Right lobe of liver (tissue), 6 donors: ENCODE results near the gene CCDC200. TPM values are rescaled to one million over a fixed set of nuclear protein-coding genes. Genes with fewer than 3 reads are reported as not detected.

Experiments
- ATAC-seq, 4 donors: fragments of 200-7000 bp; cut with Tn5 transposase; one replicate each; pipeline ENCODE4 v1.9.1; 2020; ENCODE audit warnings: mild to moderate bottlenecking in 4 of 4, moderate library complexity in 4 of 4
- DNase-seq, 3 donors: peaks; one replicate each; pipeline ENCODE4 v3.0.0-alpha.2; 2020
- H3K27ac ChIP-seq, 3 donors: fragments of 200-600 bp; one replicate each; pipeline ENCODE4 v1.8.0; 2022
- H3K27me3 ChIP-seq, 2 donors: fragments of 200-600 bp; one replicate each; pipeline ENCODE4 v1.8.0; 2022
- H3K36me3 ChIP-seq, 4 donors: fragments of 200-600 bp; sonication (generic) in 1 of 4; one replicate each; pipeline versions ENCODE4 v1.5.1 to v1.8.0; 2017 to 2022; ENCODE audit warnings: control low read depth in 1 of 4
- H3K4me1 ChIP-seq, 4 donors: fragments of 200-600 bp; sonication (generic) in 1 of 4; one replicate each; pipeline versions ENCODE4 v1.5.1 to v1.8.0; 2017 to 2022; ENCODE audit warnings: control low read depth in 1 of 4
- H3K4me3 ChIP-seq, 3 donors: fragments of 200-600 bp; one replicate each; pipeline ENCODE4 v1.8.0; 2022
- H3K9me3 ChIP-seq, 4 donors: fragments of 200-600 bp; sonication (generic) in 1 of 4; one replicate each; pipeline versions ENCODE4 v1.5.1 to v1.8.0; 2017 to 2022; ENCODE audit warnings: control low read depth in 1 of 4
- POLR2A ChIP-seq: fragments of 450-650 bp; IDR thresholded peaks from one replicate; pipeline ENCODE4 v1.6.1; 2017; ENCODE audit warnings: antibody characterized with exemption, mild to moderate bottlenecking
- WGBS: methylation state at CpG from one replicate; pipeline ENCODE4 v1.1.6; 2018; ENCODE audit warnings: low coverage, low lambda C conversion rate; ENCODE audit not compliant: insufficient coverage; ENCODE audit errors: missing lambda C conversion rate; 5-methylcytosine and 5-hydroxymethylcytosine counted together
- intact Hi-C, 2 donors: fragments of 100-400 bp; cut with DNase I; formaldehyde crosslinking; loops; one replicate each; pipeline versions ENCODE4 v1.11.2 to v1.14.1; 2022
- total RNA-seq, 6 experiments: library from RNA; depleted of rRNA in 2 of 6; stranded (reverse); fragments of >200 nt in 2 of 6; fragmentation: NEBNext Ultra II Directional in 3 of 6; extraction: Animal tissue kit (Norgen Biotek cat#: 25700) in 3 of 6; gene quantifications; one replicate each; pipeline versions ENCODE4 v1.1.0 to v1.2.4, GENCODE V29; 2016 to 2023
- TF ChIP-seq, protein P1 (sequence below), 4 donors: fragments of 200-600 bp in 3 of 4; fragments of 450-650 bp in 1 of 4; IDR thresholded peaks; one replicate each; pipeline versions ENCODE4 v1.5.1 to v1.8.0; 2016 to 2022; ENCODE audit warnings: antibody characterized with exemption in 4 of 4, mild to moderate bottlenecking in 2 of 4
- donor health status: DM: no; HTN: yes; CAD: no.
- donor health status: DM: no; HTN: no; CAD: no.
- donor health status: DM: no; HTN: no; CAD: no.
- donor health status: DM: no; HTN: yes; CAD: no.
- donor health status: DM: no; HTN: yes; CAD: no.

Gene CCDC200
- total RNA-seq, 6 experiments from 2014 or later: not detected

DNA sequence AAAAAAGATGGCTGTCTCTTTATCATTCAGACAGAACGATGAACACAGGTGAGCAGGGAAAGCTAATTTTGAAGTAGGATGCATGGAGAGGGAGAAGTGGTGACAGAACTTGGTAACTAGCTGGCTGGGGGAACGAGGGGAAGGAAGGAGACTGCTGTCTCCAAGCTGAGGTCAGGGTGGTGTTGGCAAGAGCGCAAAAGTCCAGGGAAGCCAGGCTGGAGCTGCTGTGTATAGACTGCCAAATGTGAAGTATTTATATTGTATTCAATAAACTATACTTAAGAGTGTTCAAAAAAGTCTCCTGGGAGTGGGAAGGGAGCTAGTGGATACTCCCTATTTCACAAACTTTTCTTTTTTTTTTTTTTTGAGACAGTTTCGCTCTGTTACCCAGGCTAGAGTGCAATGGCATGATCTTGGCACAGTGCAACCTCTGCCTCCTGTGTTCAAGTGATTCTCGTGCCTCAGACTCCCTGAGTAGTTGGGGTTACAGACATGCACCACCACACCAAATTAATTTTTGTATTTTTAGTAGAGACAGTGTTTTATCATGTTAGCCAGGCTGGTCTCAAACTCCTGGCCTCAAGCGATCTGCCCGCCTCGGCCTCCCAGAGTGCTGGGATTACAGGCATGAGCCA is 8.6 kb downstream of the CCDC200 start:
- Histone ChIP-seq H3K4me1 (peaks cover 0 to 27% (median 12%) of the 10 kb centered on the region in 4 donors), H3K9me3 (no peaks in the 10 kb centered on the region), H3K27me3 (no peaks in the 10 kb centered on the region), H3K36me3 (peaks cover 0 to 9% (median 1%) of the 10 kb centered on the region in 4 donors), H3K4me3 (no peak overlapping the region), H3K27ac (no peak overlapping the region)
- intact Hi-C loops: loop anchor here in 1 of 2 donors (10.0 kb wide), 1 partner anchor 205 kb away; no protein-coding TSS in a partner anchor
- TF ChIP-seq, protein P1, sequence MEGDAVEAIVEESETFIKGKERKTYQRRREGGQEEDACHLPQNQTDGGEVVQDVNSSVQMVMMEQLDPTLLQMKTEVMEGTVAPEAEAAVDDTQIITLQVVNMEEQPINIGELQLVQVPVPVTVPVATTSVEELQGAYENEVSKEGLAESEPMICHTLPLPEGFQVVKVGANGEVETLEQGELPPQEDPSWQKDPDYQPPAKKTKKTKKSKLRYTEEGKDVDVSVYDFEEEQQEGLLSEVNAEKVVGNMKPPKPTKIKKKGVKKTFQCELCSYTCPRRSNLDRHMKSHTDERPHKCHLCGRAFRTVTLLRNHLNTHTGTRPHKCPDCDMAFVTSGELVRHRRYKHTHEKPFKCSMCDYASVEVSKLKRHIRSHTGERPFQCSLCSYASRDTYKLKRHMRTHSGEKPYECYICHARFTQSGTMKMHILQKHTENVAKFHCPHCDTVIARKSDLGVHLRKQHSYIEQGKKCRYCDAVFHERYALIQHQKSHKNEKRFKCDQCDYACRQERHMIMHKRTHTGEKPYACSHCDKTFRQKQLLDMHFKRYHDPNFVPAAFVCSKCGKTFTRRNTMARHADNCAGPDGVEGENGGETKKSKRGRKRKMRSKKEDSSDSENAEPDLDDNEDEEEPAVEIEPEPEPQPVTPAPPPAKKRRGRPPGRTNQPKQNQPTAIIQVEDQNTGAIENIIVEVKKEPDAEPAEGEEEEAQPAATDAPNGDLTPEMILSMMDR (IDR thresholded peaks at IDR 0.05): no peak
- no peak for TF ChIP-seq POLR2A
- WGBS: 83% methylated on average over 8 of the region's 8 CpGs
- ATAC-seq (no peak), DNase-seq (no peak)

DNA sequence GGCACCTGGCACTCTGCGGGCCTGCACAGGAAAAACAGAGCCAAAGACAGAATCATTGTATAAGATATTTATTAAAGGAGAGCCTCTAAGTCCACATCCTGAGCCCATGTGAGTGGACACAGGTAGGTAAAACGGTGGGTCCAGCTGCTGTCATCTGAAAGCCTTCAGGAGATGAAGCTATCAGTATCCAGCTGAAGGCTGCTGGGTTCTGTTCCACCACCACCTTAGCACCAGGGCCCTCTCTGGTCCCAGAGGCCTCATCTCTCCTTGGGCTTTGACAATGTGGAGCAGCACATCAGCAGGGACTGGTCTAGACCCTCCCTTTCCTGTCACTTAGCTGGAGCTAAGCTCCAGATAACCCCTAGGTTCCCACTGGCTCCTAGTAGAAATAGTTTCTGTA is 9.4 kb downstream of the CCDC200 start:
- no peak for ATAC-seq
- WGBS: 73% methylated on average over 2 of the region's 2 CpGs
- Histone ChIP-seq H3K36me3 (peaks cover 0 to 9% (median 1%) of the 10 kb centered on the region in 4 donors), H3K4me1 (peaks cover 0 to 32% (median 12%) of the 10 kb centered on the region in 4 donors), H3K9me3 (no peaks in the 10 kb centered on the region), H3K4me3 (no peak overlapping the region), H3K27ac (no peak overlapping the region), H3K27me3 (no peaks in the 10 kb centered on the region)
- intact Hi-C loops: no loop called here
- TF ChIP-seq POLR2A: no peak
- TF ChIP-seq, protein P1 (IDR thresholded peaks at IDR 0.05): no peak
- no peak for DNase-seq

DNA sequence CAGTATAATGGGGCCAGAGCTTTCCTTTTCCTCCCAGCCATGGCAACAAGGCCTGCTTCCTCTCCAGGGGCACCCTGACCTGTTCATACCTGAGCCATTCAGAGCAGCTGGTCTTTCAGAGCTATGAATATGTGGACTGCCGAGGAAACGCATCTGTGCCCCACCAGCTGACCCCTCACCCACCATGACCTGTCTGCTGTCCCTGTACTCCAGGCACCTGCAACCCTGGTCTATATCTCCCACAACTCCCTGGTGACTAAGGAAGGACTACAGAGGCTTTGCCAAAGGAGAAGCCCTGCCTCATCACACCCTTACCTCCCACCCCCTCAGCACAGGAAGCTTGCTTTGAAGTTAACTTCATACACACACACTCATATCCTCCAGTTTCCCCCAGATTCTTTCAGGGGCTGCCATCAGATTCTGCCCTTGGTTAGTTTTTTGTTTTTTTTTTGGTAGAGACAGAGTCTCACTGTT is 10.8 kb downstream of the CCDC200 start:
- Histone ChIP-seq H3K27me3 (no peaks in the 10 kb centered on the region), H3K4me1 (peaks cover 0 to 46% (median 16%) of the 10 kb centered on the region in 4 donors), H3K36me3 (peaks cover 0 to 9% (median 1%) of the 10 kb centered on the region in 4 donors), H3K27ac (no peak overlapping the region), H3K9me3 (no peaks in the 10 kb centered on the region), H3K4me3 (no peak overlapping the region)
- intact Hi-C loops: no loop called here
- TF ChIP-seq POLR2A: no peak
- TF ChIP-seq, protein P1 (IDR thresholded peaks at IDR 0.05): no peak
- no peak for ATAC-seq
- WGBS: no CpG with 5 or more reads among the region's 2 CpGs
- no peak for DNase-seq

DNA sequence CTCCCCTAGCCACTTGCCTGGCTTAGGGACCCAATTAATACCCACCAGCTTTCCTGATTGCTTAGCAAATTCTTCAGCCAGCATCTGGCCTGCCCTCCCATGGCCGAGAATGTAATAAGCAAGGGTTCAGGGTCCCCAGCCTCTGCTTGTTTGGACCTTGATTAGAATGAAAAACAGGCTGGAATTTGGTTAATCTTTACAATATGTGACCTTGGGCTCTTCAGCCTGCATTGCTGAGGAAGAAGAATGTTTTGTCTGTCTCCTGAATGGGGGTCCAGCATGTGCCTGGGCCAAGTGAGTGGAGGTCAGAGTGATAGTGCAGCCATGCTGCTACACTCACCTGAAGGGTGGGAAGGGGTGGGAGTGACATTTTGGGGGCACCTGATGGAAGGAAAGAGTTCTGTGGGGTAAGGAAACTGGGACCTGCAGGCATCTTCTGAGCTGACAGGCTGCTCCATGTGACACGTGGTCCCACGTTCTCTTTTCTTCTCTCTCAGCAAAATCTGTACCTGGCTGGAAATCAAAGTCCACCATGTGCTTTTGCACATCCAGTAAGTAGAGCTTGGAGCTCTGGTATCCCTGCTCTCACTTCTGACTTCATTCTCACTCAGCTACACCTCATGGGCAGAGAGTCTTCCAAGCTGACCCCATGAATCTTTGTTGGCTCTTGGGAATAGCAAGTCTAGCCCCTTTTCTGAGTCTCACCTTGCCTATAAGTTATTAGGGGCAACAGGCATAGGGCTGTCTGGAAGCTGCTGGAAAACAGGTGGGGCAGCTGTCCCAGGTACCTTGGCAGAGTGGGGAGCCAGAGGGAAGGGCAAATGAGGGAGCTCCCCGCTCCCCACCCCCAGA is 11.4 kb downstream of the CCDC200 start:
- TF ChIP-seq POLR2A: no peak
- TF ChIP-seq, protein P1 (IDR thresholded peaks at IDR 0.05): peak in 3 of 4 donors; percentile 13 to 30 (median 16)
- DNase-seq: no peak

More for the DNA sequence above, 11.4 kb downstream of the CCDC200 start:
- no peaks in the 10 kb centered on the region for H3K9me3 ChIP-seq
- intact Hi-C loops: no loop called here
- peaks cover 0 to 9% (median 1%) of the 10 kb centered on the region in 4 donors for H3K36me3 ChIP-seq
- H3K27me3 ChIP-seq: no peaks in the 10 kb centered on the region
- H3K4me1 ChIP-seq: peaks cover 0 to 49% (median 20%) of the 10 kb centered on the region in 4 donors
- H3K27ac ChIP-seq: peak overlapping the region in 1 of 3 donors; percentile 45
- 50% methylated on average over 3 of the region's 4 CpGs for WGBS
- peak; percentile 19 to 35 (median 30) for ATAC-seq
- no peak overlapping the region for H3K4me3 ChIP-seq
